Measurements from ENCODE around the gene RTN4RL1.

Gene RTN4RL1

DNA sequence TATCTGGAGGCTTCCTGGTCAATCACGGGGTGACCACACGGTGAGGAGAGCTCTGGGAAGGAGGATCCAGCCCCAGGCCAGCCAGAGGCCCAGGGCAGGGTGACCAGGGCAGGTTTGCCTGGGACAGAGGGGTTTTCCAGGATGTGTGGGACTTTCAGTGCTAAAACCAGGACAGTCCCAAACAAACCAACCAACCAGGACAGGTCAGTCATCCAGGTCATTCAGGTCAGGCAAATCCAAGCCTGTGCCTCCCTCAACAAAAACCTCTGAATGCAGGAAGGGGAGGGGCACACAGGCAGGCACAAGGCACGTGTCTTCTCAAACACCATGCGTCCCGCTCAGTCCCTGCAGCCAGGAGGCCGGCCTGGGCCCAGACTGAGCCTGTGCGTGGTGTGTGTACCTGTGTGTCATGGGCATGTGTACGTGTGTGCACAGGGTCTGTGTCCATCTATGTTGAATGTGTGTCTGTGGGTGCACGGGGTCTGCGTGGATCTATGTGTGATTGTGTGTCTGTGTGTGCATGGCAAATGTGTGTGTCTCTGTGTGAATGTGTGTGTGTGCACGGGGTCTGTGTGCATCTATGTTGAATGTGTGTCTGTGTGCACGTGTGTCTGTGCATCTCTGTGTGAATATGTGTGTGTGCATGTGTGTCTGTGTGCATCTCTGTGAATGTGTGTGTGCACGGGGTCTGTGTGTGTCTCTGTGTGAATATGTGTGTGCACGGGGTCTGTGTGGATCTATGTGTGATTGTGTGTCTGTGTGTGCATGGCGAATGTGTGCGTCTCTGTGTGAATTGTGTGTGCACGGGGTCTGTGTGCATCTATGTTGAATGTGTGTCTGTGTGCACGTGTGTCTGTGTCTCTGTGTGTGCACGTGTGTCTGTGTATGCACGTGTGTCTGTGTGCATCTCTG, 78.9 kb downstream of the RTN4RL1 start:
- no peak for DNase-seq

DNA sequence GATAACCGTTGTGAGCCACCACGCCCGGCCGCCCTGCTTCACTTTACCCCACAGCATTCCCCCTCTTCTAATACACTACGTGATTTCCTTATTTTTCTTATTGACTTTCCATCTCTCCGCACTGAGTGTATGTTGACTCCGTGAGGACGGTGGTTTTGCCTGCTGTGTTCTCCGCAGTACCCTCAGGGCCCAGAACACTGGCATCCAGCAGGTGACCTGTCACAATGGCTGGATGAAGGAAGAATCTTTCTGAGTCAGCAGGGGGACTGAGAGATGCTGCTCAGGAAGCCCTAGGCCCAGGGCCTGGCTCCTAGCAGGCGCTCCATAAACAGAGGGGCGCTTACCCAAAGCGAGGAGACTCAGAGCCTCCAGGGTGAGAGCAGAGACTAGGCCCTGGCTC, 79.5 kb downstream of the RTN4RL1 start:
- no peak for DNase-seq

DNA sequence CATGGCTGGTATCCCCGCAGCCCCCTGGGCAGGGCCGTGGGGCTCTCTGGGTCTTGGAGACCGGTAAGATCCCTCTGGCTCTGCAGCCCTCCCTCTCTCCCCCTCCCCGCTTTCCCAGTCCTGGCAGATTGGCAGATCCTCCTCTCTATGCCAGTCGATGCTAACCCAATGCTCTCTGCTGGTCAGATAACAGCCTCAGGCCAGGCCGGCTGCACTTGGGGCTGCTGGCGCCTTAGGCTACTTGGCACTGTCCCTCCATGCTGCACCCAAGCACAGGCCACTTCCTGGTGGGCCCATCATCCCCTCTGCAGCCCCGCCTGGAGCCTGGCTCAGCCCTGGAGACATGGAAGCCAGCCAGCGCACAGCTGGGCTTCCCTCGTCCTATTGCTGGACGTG, 81.7 kb downstream of the RTN4RL1 start:
- DNase-seq = no peak

DNA sequence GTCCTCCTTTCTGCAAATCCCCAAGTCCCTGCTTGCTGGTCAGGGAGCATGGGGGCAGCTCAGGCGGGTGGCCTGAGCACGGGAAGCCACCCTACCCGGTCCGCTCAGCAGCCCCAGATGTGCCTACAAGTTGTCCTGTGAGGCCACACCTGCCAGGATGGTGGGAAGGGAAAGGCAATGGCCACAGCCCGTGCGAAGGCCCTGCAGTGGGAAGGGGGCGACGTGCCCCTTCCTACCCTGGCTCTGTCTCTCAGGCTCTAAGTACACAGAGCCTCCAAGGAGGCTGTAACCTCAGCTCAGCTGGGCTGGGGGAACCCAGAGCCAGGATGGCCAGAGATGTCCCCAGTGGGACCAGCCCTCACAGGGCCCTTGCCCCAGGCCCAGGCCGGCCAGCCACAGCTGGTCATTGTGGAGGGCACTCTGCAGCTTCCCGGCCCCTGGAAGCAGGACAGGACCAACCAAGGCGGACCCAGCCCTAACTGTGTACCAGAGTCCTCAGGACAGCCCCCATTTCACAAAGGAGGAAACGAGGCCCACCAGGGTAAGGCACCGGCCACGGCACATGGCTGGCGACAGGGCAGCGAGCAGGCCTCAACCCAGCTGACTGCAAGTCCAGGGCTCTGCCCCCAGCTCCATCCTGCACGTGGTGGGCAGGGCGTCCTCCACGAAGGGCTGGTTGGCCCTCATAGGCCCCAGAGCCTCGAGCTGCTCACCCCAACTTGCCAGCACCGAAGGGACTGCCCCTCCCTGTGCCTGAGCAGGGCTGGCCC, 82.3 kb downstream of the RTN4RL1 start:
- DNase-seq = no peak

DNA sequence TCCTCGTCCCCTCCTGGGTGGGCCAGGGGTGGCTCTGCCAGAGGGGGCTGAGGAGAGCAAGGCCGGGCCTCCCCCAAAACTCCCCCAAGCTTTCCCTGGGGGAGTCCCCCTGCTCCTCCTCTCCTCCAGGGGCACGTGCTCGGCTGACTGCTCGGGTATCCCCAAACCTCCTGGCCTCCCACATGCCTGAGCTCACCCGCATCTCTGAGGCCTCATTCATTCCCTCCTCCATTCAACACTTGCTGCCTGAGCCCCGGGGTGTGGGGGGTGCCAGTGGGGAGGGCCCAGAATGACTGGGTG, 83.1 kb downstream of the RTN4RL1 start:
- DNase-seq = no peak

DNA sequence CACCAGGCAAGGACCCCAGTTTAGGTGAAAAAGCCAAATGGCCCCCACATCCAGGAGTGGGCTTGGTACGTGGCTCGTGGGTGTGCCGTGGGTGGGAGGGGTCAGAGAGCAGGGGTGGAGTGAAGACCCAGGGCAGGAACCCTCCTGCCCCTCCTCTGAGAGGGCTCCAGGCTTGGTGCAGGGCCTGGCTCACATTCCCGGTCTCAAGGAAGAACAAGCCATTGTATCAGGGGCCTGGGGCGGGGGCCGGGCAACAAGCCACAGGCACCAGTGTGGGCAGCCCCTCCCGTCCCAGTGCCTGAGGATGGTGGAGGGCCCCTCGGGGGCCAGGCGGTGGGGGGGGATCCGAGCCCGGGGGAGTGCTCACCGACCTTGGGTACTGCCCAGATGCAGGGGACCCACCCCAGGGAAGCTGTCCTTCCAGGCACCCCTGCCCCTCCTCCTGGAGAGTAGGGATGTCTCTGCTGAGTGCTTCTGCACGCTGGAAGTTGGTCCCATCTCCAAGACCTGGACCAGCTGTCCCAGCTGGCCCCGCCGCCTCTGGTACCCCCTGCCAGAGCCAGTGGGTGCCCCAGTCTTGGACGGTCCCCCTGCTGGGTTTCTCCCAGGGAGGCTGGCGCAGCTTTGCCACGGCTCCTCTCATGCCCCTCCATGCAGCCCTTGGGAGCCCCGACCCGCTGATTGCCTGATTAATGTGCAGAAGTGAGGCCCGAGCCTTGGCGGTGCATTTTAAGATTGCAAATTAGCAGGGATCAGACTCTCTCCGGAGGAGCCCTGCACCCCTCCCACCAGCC, 83.7 kb downstream of the RTN4RL1 start:
- no peak for DNase-seq

DNA sequence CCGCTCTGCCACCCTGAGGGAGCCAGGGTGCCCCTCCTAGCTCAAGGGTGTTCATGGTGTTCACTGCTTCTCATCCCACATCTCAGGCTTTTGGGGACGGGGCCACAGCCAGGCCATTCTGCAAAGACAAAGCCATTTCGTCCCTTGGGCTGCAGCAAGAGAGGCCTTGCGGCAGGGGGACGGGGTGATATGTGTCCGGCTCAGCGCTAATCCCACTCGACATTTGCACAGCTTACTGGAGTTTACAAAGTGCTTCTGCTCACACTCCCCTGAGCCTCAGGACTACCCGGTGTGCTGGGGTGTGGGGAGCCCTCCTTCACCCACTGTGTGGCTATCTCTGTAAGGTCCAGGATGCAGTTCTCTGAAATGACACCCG, 84.3 kb downstream of the RTN4RL1 start:
- no peak for DNase-seq

DNA sequence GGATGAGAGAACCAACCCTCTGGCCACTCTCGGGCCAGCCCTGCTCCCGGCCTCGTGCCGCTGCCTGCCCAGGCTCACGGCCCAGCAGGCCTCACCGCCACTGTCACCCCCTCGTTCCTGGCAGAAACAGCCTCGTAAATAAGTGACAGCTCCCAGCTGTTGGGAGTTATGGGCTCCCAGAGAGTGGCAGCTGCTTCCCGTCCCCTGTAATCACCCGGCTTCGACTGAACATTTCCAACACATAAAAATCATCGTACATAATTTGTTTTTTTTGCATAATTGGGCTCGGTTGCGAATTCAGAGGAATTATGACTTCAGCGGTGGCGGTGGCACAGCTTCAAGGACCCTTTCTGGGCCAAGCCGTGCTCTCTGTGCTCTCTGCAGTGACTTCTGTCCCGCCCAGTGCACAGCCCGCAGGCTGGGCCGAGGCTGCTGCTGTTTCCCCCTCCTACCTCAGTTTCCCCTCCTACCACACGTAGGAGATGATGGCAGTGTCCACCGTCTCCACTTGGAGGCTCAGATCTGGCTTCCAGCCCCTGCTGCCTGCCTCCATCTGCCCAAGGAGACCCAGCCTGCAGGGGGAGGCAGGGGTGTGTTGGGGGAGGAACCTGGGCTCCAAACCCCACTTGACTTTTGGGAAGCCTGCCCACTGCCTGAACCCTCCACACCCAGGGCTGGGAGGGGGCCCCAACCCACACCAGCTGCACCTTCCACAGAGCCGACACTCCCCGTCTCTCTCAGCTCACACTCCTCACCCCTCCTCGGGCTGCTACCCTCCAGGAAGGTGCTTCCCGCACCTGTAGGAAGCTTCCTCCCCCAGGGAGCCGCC, 84.9 kb downstream of the RTN4RL1 start:
- no peak for DNase-seq

DNA sequence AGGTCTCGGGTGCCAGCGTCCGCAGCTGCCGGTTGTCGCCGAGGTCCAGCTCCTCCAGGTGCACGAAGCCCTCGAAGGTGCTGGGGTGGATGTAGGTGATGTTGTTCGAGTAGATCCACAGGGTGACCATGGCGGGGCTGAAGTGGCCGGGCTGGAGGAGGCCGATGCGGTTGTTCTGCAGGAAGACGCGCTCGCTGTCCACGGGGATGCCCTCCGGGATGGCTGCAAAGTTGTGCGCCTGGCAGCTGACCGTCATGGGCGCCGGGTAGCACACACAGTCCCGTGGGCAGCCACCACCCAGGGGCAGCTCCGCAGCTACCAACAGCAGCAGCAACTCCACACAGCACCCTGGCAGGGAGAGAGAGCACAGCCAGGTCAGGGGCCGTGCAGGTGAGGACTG, 87.7 kb downstream of the RTN4RL1 start:
- DNase-seq = no peak

DNA sequence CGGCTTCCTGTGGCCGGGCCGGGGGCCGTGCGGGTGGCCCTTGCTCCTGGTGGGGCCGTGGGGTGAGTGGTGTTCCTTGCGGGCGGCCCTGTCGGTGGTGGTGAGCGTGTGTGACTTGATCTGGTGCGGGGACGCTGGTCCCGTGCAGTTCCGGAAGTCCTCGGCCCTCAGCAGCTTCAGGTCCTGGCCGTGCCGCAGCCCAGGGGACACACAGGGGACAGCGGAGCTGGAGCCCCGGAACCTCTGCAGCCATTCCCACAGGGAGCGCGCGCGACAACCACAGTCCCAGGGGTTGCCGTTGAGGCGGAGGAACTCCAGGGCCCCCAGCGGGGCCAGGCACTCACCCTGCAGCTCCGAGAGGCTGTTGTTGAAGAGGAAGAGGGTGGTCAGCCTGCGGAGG, 88.4 kb downstream of the RTN4RL1 start:
- no peak for DNase-seq

DNA sequence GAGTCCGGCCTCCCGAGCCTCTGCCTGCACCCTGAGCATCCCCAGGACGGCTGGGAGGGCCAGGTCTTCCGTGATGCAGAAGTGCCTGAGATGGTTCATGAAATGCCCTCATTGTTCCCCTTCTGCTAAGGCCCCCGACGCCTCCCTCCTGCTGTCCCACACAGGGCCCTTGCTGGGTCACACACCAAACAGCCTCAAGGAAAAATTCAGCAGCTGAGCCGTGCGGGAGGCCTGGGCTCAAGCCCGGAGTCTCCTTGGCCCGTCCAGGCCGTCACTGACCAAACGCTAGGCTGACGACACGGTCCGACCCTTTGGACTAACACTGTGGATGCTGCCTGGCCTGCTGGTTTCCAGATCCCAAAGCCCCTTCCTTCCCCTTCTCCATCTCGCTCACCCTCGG, 90.2 kb downstream of the RTN4RL1 start:
- no peak for DNase-seq

DNA sequence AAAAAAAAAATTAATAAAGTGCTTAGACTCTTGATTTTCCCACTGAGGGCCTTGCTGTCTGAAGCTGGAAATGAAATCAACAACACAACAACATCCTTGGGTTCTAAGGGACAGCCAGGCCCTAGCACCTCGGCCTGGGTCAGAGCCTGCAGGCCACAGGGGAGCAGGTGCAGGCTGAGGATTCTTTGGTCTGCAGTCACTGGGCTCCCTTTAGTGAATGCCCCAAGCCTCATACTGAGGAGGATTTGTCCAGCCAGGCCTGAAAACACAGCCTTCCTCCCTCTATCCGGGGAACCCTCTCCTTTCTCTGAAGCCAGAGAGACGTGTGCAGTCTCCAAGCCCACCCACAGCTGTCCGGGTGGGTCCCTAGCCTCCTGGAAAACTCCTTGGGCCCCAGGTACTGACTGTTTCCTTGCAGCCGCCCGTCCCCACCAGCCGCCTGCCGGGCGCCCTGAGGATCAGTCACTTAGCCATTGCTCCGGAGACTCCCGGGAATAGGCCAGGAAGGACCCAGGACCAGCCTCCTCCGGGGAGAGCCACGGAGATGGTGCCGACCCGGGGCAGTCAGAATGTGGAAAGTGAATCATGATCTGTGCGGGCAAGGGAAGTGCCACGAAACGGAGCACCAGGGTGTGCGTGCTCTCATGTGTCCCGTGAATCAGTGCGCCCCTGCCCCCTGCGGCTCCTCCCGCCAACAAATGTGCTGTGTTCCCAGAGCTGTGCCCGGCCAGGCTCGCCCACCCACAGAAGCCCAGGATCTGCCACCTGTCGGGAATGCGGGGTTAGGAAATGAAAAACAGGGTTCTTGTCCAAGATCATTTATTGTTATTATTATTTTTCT, 91.0 kb downstream of the RTN4RL1 start:
- DNase-seq = no peak

DNA sequence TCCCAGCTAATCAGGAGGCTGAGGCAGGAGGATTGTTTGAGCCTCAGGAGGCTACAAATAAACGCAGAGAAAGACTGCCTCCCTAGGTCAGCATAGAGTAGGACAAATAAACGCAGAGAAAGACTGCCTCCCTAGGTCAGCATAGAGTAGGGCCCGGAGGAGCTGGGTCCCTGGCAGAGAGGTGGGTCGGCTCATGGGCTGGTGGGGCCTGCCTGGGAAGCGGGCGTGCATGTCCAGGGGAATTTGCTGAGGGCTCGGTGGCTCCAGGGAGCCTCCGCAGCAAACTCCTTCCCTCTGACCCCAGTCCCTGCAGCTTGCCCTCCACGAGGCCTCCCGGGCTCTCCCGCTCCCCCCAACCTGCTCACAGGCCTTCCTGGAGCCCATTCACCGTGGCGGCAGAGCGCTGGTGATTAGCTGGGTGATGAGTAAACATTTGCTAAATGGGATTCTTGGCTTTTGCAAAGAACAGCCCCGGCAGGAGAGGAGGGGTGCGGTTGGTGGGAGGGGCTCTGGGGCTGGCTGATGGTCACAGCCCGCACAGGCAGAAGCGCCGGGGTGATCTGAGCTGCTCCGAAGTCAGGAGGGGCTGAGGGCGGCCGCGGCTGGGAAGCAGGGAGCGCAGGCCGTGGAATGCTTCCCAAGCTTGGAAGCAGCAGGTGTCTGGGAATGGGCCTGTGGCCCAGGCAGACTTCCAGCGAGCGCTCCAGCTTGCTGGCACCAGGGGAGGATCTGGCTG, 93.1 kb downstream of the RTN4RL1 start:
- DNase-seq = no peak

DNA sequence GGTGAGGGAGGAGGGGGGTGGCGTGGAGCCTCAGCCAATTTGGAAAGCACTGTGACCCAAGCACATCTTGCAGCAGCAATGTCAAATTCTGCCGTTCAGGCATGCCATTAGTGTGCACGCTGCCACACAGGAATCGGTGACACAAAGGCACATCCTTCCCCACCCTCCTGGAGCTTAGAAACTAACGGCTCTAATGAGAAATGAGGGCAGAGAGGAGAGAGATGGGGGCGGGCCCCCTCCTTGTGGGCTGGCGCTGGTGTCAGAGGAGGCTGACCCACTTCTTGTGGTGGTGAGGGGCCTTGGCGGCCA, 94.8 kb downstream of the RTN4RL1 start:
- no peak for DNase-seq

DNA sequence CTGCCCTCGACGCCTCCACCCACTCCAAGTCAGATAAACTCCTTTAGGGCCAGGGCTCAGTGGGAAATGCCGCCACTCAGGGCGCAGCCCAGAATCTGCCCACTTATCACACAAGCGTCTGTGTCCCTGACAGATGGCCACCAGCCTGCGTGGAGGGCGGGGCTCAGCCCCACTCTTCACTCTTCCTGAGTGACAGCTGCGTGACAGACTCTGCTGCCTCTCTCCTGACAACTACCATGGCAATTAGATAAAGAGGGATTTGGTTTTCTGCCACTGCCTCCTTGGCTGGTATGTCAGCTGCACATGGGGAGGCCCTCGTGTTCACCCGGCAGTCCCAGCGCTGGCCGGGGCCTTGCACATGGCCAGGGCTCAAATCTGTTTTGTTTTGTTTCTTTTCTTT, 96.2 kb downstream of the RTN4RL1 start:
- DNase-seq = no peak

DNA sequence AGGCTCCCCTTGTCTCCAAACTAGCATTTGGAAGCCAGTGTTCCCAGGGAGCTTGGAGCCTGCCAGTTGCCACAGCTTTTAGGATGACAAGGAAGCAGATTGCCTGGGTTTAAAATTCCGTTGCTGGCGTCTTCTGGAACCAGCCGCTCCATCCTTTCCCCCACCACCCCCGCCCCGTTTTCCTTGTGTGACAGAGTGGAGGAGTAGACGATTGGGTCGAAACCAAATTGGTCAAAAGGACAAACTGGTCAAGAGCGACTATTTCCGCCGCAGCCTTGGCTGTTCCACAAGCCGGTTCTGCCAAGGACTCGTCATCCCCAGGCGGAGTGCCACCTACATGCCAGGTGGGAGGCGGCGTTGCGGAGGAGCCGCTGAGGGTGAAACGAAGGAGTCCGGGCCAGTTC, 104.2 kb downstream of the RTN4RL1 start:
- DNase-seq = no peak

DNA sequence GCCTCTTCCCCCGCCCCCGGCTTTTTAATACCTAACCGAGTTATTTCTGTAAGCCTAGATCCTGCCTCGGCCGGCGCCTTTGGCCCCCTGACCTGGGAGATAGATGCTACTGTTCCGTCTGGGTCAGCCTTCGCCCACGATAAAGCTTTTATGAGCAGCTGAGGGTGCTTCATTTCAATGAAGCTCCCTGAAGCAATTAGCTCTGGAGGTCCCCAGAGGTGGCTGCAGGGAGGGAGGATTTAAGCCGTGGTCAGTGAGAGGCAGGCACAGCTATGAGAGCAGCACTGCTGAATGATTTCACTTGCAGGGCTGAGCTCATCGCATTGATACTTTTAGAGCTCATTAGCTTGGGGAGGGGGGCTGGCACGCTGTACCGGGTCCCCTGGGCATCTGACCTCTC, 105.9 kb downstream of the RTN4RL1 start:
- DNase-seq = no peak

DNA sequence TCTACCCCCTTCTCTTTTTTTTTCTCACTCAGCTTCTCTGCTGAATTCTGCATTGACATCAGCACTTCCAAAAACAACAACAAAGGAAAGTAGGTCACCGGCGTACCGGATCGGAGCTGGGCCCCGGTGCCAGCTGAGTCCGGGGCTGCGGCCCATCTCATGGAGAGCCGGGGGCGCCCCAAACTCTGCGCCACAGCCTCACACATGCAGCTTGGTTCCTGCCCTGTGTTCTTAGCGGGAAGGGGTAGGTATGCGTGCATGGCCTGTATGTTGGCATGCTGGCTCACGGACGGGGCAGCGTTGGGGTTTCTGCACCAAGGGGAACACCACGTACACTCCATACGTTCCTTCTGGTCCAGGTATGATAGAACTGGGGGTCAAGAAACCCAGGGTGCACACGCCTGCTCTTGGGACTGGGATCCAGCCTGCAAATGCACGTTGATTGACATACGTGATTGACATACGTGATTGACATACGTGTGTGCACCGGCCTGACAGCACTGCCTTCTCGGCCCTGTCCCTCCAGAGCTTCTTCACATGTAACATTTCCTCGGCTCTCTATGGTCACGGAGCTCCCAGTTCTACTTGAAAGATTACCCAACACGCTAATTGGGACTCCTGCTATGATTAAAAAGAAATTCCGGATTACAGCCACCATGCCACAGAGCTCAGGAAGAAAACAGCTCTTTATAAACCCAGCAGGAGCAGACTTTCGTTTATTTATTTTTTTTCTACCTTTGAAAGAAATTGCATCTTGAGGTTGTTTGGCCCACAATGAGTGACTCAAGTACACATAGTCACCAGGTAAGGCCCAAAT, 106.6 kb downstream of the RTN4RL1 start:
- DNase-seq = no peak

DNA sequence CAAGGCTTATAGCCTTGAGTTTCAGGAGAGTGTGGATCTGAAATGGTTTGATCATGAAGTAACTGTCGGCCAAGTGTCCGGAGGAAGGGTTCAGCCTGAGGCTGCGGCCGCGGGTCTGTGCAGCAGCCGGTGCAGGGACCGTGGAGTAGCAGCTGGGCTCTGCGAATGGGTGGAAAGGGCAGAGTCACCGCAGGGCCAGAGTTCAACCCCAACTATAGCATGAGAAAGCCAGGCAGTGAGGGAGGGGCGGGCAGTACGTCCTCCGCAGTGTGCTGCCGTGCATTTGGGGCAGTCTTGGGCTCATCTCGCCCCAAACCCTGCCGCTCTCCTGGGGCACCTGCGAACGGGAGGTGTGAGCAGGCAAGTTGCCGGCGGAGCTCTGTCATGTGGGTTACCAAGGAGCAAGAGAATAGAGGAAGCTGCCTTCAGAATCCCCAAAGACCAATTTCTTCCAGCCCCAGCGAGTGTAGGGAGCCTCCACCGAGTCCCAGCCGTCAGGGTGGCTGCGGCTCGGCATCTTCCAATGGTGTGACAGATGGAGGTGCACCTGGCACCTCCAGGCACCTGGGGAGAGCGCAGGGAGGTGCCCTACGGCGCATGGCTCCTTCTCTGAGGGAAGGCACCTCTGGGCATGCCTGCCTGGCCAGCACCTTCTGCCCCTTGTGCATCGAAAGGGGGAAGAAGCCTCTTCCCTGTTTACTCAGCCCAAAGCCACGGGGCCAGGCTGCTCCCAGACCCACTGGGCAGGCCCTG, 108.0 kb downstream of the RTN4RL1 start:
- no peak for DNase-seq

DNA sequence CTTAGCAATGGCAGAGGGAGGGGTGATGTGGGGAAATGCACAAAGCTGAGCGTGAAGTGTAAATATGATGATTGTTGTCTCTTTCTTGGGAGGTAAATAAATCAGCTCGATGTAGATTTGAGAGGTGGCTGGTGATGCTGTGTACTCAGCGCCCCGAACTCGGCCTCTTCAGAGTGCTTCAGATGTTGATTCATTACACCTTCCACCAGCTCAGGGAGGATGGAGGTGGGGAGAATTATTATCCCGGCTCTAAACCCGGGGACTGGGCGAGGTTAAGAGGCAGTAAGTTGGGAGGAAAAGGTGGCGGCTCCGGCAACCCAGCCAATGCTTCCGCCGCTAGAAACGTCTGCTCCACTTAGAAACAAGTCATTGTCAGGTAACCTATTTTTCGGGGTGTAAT, 108.8 kb downstream of the RTN4RL1 start:
- DNase-seq = no peak
